Colonic mucosa (tissue), 4 donors: ENCODE data around the gene AKNA. TPM values are rescaled to one million over a fixed set of nuclear protein-coding genes. Genes with fewer than 3 reads are reported as not detected.
"Not testable (repeated sequence)": the region's sequence is repeated elsewhere in the genome, so short reads cannot be mapped to it uniquely, and the experiment has no call there.

ENCODE experiments used
- DNase-seq: peaks from one replicate; pipeline ENCODE4 v3.0.0-alpha.2; 2020
- H3K27ac ChIP-seq: fragments of 200-600 bp; one replicate; pipeline ENCODE4 v1.8.0; 2021
- H3K27me3 ChIP-seq: fragments of 200-600 bp; one replicate; pipeline ENCODE4 v1.8.0; 2021
- H3K36me3 ChIP-seq: fragments of 200-600 bp; one replicate; pipeline ENCODE4 v1.8.0; 2021
- H3K4me1 ChIP-seq: fragments of 200-600 bp; one replicate; pipeline ENCODE4 v1.8.0; 2021; ENCODE audit warnings: mild to moderate bottlenecking
- H3K4me3 ChIP-seq: fragments of 200-600 bp; one replicate; pipeline ENCODE4 v1.8.0; 2021
- H3K9ac ChIP-seq, 2 donors: one replicate each; pipeline ENCODE4 v1.7.0; 2013; ENCODE audit warnings: control low read depth in 2 of 2, low read depth in 2 of 2, low read length in 2 of 2
- H3K9me3 ChIP-seq: fragments of 200-600 bp; one replicate; pipeline ENCODE4 v1.8.0; 2021
- intact Hi-C: fragments of 100-400 bp; cut with DNase I; formaldehyde crosslinking; loops from one replicate; pipeline ENCODE4 v1.14.1; 2022
- total RNA-seq, 2 donors: library from RNA; stranded (reverse); fragmentation: NEBNext Ultra II Directional in 1 of 2; extraction: Animal tissue kit (Norgen Biotek cat#: 25700) in 1 of 2; gene quantifications; one replicate each; pipeline ENCODE4 v1.2.1, GENCODE V29; 2021
- TF ChIP-seq, protein P1 (sequence below): fragments of 200-600 bp; IDR thresholded peaks from one replicate; pipeline ENCODE4 v1.8.0; 2022; ENCODE audit warnings: antibody characterized with exemption, mild to moderate bottlenecking
- donor health status: healthy.
- donor health status: DM: no; HTN: no; CAD: no.
- donor health status: DM: no; HTN: no; CAD: no.

The AKNA gene
- total RNA-seq, 2 donors from 2014 or later: 26.9 to 44.9 TPM

DNA sequence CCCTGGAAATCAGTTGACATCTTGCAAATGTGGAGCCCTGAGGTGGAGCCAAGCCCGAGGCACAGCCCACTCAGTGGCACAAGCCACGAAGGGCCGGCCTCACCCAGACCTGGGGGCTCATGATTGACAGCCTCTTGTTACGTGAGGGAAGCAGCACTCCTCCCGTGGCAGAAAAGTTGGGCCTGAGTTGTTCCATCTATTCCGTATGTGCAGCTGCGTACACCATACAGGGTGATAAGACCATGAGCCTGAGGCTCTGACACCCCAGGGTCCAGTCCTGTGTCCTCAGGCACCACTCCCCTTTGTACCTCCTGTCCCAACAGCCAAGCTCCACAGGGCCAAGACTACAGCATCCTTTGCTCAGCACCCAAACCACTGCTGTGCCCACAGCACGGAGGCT, 60.0 kb downstream of the AKNA start:
- DNase-seq: no peak
- TF ChIP-seq, protein P1, sequence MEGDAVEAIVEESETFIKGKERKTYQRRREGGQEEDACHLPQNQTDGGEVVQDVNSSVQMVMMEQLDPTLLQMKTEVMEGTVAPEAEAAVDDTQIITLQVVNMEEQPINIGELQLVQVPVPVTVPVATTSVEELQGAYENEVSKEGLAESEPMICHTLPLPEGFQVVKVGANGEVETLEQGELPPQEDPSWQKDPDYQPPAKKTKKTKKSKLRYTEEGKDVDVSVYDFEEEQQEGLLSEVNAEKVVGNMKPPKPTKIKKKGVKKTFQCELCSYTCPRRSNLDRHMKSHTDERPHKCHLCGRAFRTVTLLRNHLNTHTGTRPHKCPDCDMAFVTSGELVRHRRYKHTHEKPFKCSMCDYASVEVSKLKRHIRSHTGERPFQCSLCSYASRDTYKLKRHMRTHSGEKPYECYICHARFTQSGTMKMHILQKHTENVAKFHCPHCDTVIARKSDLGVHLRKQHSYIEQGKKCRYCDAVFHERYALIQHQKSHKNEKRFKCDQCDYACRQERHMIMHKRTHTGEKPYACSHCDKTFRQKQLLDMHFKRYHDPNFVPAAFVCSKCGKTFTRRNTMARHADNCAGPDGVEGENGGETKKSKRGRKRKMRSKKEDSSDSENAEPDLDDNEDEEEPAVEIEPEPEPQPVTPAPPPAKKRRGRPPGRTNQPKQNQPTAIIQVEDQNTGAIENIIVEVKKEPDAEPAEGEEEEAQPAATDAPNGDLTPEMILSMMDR: no peak
- intact Hi-C loops: no loop called here
- no peaks in the 10 kb centered on the region for H3K27me3 ChIP-seq
- H3K36me3 ChIP-seq: no peaks in the 10 kb centered on the region
- H3K4me1 ChIP-seq: no peaks in the 10 kb centered on the region
- no peak overlapping the region for H3K4me3 ChIP-seq
- no peak overlapping the region for H3K27ac ChIP-seq
- no peak overlapping the region for H3K9ac ChIP-seq
- no peaks in the 10 kb centered on the region for H3K9me3 ChIP-seq

DNA sequence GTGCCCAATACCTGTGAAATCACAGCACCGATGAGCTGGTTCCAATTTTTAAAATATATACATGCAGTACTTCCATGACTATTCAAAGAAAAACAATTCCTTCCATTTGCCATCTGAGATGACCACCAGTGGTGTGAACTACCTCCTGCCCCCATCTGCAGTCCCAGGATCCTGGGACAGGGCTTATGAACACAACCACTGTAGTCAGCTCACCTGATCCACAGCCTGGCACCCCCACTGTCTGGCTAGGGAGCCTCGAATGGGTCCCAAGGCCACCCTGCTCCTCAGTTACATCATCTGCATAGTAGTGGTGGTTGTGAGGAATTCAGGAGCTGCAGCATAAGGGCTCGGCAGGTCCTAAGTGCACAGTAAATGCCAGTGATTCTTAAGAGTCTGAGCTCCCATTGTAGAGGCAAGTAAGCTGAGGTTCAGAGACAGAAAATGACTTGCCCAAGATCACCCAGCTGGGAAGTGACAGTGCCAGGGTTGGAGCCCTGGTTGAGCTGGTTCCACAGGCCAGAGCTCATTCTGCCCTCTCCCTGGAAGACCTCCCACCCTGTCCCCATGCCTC, 62.0 kb downstream of the AKNA start:
- DNase-seq, intact Hi-C loops: not testable (repeated sequence)

DNA sequence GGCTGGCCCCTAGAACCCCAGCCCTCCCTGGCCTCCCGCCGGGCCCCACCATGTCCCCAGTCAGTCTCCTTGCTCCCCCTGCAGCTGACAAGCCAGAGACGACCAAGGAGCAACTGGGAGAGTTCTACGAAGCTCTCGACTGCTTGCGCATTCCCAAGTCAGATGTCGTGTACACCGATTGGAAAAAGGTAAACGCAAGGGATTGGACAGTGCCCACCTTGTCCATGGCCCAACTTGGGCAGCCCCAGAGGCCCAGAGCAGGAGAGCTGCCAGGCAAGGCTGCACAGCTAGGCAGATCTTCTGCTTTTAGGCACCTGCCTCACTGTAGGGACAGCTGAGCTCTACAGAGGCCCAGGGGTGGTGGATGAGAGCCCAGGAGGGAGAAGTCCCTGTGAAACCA, 62.8 kb downstream of the AKNA start:
- H3K27me3 ChIP-seq, H3K27ac ChIP-seq, H3K4me3 ChIP-seq, H3K36me3 ChIP-seq, intact Hi-C loops, H3K9ac ChIP-seq, H3K4me1 ChIP-seq, H3K9me3 ChIP-seq, DNase-seq: not testable (repeated sequence)

More for the DNA sequence above, 62.0 kb downstream of the AKNA start:
- H3K27me3 ChIP-seq, H3K4me1 ChIP-seq, H3K9ac ChIP-seq, H3K9me3 ChIP-seq, H3K27ac ChIP-seq, H3K4me3 ChIP-seq, H3K36me3 ChIP-seq: not testable (repeated sequence)

DNA sequence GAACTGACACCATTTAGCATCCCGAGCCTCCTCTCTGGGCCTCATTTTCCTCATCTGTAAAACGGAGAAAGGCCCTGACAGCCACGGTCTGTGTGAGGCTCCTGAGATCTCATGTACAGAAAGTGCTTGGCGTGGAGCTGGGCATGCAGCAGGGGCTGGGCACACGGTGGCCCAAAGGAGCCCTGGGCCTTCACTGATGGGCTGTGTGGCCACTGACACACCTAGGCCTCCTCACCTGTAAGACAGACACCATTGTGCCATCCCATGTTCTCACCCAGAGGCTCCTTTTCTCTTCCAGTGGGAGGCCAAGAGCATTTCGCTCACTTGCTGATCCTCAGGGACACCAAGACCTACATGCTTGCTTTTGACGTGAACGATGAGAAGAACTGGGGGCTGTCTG, 63.3 kb downstream of the AKNA start:
- Histone ChIP-seq H3K4me3 (no peak overlapping the region), H3K27ac (no peak overlapping the region), H3K9me3 (no peaks in the 10 kb centered on the region), H3K36me3 (no peaks in the 10 kb centered on the region), H3K9ac (no peak overlapping the region), H3K27me3 (no peaks in the 10 kb centered on the region), H3K4me1 (no peaks in the 10 kb centered on the region)
- intact Hi-C loops: no loop called here
- no peak for DNase-seq
- TF ChIP-seq, protein P1: no peak

DNA sequence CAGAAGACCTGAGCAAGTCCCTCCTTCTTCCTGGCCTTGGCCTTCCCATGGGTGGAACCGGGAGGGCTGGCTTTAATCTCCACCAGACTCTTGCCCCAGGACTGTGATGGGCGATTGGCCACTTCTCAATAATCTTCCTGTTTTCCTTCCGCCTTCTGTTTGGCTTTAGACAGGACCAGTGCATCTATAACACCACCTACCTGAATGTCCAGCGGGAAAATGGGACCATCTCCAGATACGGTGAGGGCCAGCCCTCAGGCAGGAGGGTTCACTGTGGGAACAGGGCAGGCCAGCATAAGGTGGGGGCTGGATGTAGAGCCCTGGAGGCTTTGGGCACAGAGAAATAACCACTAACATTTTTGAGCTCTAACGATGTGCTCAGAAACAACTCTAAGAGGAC, 63.9 kb downstream of the AKNA start:
- DNase-seq, H3K27ac ChIP-seq, H3K4me3 ChIP-seq, intact Hi-C loops, H3K9me3 ChIP-seq, H3K4me1 ChIP-seq, H3K36me3 ChIP-seq, H3K27me3 ChIP-seq, H3K9ac ChIP-seq: not testable (repeated sequence)

DNA sequence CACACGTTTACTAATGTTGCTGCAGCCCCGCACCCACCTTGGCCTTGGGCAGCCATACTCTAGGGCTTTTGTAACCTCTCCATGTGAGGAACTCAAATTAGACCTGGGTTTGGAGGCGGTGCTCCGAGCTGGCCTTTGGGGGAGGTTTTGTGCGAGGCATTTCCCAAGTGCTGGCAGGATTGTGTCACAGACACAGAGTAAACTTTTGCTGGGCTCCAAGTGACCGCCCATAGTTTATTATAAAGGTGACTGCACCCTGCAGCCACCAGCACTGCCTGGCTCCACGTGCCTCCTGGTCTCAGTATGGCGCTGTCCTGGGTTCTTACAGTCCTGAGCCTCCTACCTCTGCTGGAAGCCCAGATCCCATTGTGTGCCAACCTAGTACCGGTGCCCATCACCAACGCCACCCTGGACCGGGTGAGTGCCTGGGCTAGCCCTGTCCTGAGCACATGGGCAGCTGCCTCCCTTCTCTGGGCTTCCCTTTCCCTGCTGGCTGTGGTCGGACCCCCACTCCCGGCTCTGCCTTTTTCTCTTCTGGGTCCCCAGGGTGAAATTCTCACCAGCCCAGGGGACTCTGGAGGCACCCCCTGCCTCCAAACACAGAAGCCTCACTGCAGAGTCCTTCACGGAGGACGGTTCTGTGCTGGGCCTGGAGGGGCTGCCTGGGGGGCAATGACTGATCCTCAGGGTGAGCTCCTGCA, 64.8 kb downstream of the AKNA start, which contains the start of gene ORM1:
ORM1 (plus strand) TSS at position 268 of the 701 bp plus-strand sequence; CDS start at position 304, 36 bp downstream.
- H3K9ac ChIP-seq, H3K27ac ChIP-seq, H3K9me3 ChIP-seq, intact Hi-C loops, H3K4me3 ChIP-seq, H3K4me1 ChIP-seq, H3K36me3 ChIP-seq, DNase-seq, H3K27me3 ChIP-seq: not testable (repeated sequence)

DNA sequence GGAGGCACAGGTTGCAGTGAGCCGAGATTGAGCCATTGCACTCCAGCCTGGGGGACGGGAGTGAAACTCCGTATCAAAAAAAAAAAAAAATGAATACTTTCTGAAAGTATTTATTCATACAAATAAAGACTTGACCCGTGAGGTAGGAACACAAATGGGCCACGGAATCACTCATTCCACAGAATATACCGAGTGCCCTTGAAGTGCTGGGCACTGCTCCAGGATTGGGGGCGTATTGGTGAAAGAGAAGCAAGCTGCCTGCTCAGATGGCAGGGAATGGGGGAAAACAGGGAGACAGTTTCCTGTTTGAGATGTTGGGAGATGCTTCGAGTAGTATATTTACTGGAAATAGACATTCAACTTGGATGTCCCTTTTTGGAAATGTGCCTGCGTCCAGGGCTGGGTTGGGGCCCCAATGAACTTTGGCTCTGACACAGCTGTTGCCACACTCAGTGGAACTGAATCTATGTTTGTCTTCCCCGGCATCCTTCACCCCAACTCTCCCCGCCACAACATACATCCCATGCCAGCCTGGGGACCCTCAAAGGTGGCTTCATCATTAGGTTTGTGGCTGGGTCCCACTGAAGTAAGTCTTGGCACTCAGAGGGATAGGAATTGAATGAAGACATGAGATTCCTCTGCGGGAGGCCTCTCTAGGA, 65.5 kb downstream of the AKNA start:
- intact Hi-C loops, H3K27ac ChIP-seq, H3K36me3 ChIP-seq, DNase-seq, H3K9me3 ChIP-seq, H3K27me3 ChIP-seq, H3K4me3 ChIP-seq, H3K4me1 ChIP-seq, H3K9ac ChIP-seq: not testable (repeated sequence)

DNA sequence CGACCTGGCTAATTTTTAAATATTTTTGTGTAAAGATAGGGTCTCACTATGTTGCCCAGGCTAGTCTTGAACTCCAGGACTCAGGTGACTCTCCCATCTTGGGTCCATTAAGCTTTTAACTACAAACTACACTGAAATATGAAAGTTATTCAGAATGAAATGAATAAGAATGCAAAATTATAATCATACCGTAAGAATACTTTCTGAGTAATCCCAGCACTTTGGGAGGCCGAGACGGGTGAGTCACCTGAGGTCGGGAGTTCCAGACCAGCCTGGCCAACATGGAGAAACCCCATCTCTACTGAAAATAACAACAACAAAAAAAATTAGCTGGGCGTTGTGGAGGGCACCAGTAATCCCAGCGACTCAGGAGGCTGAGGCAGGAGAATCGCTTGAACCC, 66.0 kb downstream of the AKNA start:
- no peaks in the 10 kb centered on the region for H3K36me3 ChIP-seq
- H3K9me3 ChIP-seq: no peaks in the 10 kb centered on the region
- TF ChIP-seq, protein P1: no peak
- intact Hi-C loops: no loop called here
- no peak overlapping the region for H3K9ac ChIP-seq
- no peak for DNase-seq
- no peak overlapping the region for H3K4me3 ChIP-seq
- no peaks in the 10 kb centered on the region for H3K27me3 ChIP-seq
- no peak overlapping the region for H3K27ac ChIP-seq
- H3K4me1 ChIP-seq: no peaks in the 10 kb centered on the region

DNA sequence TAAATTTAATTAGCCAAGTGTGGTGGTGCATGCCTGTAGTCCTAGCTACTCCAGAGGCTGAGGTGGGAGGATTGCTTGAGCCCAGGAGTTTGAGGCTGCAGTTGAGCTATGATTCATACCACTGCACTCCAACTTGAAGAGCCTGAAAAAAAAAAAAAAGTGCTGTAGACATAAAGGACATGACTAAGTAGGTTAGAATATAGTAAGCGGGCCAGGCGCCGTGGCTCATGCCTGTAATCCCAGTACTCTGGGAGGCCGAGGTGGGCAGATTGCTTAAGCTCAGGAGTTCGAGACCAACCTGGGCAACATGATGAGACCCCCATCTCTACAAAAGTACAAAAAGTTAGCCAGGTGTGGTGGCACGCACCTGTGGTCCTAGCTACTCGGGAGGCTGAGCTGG, 67.1 kb downstream of the AKNA start:
- H3K9ac ChIP-seq, H3K36me3 ChIP-seq, H3K4me1 ChIP-seq, DNase-seq, H3K9me3 ChIP-seq, H3K27ac ChIP-seq, H3K27me3 ChIP-seq, H3K4me3 ChIP-seq, intact Hi-C loops: not testable (repeated sequence)
